Hematopoietic multipotent progenitor cell (in vitro differentiated cells): ENCODE results near the gene MYOZ3. TPM values are rescaled to one million over a fixed set of nuclear protein-coding genes. Genes with fewer than 3 reads are reported as not detected.

Experiments used
- DNase-seq, 3 donors: peaks; one replicate each; pipeline ENCODE4 v3.0.0-alpha.2; 2011 to 2015; ENCODE audit warnings: low read depth in 2 of 3, low spot score in 2 of 3
- total RNA-seq: library from RNA; depleted of rRNA; stranded (reverse); fragments of >200 nt; gene quantifications from one replicate; pipeline ENCODE4 v1.2.3, GENCODE V29; 2012

Gene MYOZ3
- total RNA-seq, 1 donor = 10.2 TPM

DNA sequence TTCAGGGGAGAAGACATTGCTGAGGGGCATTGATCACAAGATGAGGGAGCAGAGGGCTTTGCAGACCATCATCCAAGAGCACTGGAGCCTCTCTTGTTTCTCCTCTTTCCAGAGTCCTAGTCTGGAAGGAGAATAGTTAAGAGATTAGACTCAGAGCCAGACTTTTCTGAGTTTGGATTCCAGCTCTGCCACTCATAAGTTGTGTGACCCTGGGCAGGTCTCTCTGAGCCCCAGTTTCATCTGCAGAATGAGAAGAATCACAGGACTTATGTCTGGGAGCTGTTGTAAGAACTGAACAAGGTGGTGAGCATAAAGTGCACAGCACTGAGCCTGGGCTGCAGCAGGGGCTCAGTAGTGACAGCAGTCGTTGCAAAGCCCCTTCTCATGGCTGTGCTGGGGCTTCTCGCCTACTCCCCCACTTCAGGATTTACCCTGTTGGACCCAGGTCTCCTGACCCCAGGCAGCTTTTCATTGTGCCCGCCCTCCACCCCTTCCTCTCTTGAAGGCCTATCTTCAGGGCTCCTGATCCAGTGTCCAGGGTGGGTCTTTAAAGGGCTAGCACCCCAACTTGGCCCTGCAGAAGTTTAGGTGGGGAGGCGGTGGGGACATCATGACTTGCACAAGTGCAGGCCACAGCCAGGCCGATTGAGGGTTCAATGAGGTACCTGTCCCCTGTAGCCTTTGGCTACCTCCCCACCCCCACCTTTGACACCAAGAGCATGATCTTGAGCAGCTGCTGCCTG, 19.1 kb upstream of the MYOZ3 start:
- no peak for DNase-seq

DNA sequence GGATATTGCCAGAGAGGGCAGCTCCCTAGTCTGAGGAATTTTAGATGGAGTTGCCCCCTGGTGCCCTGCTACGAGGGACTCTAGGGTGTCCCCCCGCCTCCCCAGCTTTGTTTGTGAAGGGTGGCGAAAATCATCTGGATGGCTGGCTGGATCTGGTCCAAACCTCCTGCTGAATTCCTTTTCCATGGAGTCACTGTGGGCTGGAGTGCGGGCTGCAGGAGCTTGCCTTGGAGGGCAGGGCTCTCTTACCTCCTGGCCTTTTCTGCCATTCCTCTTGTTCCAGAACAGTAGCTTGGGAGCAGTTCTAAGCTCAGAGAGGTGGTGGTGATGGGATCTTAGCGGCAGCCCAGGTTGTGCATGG, 18.5 kb upstream of the MYOZ3 start:
- DNase-seq = no peak

DNA sequence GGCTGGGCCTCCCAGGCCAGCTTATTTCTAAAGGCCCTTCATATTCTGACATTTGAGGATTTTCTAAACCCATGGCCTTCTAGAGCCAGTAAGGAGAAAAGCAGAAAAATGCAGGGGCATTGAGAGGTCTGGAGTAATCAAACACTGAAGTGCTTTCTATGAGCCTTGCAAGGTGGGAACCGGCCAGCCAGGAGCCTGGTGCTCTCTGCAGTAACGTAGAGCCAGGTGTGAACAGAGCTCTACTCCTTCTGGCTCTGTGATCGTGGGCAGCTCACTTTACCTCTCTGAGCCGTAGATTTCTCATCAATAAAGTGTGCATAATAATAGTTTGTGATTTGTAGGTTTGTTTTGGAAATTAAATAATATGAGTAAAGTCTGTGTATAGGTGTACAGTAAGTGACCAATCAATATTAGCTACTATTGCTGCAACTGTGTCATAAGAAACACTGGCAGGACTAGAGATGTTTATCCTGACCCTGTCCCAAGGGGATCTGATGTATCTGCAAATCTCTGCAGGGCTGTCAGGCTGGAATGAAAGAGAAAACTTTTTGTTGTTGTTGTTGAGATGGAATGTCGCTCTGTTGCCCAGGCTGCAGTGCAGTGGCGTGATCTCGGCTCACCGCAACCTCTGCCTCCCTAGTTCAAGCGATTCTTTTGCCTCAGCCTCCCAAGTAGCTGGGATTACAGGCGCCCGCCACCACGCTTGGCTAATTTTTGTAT, 17.9 kb upstream of the MYOZ3 start:
- DNase-seq = no peak

DNA sequence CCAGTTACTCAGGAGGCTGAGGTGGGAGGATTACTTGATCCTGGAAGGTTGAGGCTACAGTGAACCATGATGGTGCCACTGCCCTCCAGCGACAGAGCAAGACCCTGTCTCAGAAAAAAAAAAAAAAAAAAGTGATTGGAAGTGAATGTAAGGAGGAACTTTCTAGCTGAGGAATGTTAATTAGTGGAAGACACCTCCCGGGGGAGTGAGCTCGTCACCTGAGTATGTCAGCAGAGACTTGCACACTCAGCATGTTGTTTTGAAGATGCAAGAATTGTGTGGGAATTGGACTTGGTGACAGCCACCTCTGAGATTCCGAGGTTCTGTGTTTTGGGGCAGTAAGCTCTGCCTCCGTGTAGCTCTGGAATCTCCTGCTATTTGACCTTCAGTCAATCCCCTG, 17.0 kb upstream of the MYOZ3 start:
- DNase-seq = no peak

DNA sequence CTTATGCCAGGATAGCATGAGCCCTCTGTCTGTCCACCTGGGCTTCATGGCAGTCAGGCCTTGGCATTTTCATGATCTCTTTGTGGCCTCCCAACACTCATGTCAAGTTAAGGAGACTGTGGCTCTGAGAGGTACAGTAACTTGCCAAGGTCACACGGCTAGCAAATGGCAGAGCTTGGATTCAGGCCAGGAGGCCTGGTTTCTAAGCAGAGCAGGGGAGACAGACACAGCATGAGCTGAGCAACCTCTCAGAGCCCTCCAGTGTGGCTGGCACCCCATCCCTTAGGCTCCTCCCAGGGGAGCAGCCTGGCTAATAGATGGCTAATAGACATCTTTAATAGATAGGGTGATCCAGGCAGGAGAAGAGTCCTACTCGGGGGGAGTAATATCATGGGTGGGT, 16.5 kb upstream of the MYOZ3 start:
- no peak for DNase-seq

DNA sequence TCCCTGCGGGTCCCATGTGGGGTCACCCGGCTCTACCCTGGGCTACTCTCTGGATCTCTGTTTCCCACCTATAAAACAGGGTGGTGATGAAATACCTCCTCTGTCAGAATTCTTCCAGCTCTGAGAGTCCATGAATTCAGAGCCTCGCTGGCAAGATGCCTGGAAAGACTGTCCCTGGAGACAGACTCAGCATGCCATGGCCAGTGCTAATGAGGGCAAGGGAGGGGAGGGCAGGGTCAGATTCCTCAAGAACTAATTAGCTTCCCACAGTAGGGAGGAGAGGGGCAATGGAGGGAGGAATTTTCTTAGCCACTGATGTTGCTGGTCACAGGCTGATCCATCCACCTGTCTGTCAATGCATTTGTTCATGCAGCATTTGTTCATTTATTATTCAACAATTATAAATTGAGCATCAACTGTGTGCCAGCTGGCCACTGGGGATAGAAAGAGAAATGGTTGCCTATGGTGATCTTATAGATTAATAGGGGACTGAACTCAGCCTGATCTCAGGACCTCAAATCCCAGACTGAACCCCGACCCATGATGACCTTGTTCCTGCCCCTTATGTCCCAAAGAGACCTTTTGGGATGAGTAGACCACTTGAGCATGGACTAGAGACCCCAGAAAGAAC, 15.9 kb upstream of the MYOZ3 start:
- DNase-seq = no peak

DNA sequence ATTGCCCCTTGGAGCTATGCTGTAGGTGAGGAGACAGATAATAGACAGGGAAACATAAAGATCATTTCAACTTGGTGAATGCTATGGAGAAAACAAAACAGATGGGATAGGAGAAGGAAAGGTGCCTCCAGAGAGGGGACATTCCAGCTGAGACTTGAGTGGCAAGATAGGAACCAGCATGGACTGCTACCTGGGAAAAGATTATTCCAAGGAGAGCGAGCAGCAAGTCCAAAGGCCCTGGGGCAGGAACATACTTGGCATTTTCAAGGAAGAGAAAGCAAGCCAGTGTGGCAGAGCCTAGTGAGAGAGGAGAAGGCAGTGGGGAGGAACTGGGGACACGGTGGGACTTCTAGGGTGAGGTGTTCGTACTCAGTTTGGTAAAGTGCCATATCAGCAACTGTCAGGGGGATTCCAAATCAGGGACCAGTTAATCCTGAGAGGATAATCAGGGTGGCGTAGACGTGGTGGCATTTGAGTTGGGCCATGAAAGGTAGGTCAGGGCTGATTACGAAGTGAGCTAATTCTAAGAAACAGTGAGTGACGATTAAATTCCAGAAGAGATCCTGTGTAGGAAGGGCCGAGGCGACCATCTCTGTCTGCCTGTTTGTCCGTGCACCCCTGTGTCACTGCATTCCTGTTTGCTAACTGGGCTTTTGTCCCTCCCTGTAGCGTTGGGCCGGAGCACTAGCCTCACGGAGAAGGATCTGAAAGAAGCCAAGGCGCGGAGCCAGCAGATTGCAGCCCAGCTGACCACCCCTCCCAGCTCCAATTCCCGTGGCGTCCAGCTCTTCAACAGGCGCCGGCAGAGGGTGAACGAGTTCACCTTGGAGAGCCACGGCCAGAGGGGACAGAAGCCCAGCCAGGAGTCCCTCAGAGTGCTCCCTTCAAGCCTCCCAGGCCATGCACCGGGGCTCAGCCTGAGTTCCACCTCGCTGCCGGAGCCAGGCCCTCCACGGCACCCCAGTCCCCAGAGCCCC, 13.5 kb upstream of the MYOZ3 start:
- DNase-seq = no peak

DNA sequence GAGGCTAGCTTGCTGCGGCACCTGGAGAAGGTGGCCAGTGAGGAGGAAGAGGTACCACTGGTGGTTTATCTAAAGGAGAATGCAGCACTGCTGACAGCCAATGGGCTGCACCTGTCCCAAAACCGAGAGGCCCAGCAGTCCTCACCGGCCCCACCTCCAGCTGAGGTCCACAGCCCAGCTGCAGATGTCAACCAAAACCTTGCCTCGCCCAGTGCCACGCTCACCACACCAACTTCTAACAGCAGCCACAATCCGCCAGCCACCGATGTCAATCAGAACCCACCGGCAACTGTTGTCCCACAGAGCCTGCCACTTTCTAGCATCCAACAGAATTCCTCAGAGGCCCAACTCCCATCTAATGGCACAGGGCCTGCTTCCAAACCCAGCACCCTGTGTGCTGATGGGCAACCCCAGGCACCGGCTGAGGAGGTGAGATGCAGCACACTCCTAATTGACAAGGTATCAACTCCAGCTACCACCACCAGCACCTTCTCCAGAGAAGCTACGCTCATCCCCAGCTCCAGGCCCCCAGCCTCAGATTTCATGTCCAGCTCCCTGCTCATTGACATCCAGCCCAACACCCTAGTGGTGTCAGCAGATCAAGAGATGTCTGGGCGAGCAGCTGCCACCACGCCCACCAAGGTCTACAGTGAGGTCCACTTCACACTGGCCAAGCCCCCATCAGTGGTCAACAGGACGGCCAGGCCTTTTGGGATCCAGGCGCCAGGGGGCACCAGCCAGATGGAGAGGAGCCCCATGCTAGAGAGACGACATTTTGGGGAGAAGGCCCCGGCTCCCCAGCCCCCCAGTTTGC, 12.6 kb upstream of the MYOZ3 start:
- DNase-seq = no peak

DNA sequence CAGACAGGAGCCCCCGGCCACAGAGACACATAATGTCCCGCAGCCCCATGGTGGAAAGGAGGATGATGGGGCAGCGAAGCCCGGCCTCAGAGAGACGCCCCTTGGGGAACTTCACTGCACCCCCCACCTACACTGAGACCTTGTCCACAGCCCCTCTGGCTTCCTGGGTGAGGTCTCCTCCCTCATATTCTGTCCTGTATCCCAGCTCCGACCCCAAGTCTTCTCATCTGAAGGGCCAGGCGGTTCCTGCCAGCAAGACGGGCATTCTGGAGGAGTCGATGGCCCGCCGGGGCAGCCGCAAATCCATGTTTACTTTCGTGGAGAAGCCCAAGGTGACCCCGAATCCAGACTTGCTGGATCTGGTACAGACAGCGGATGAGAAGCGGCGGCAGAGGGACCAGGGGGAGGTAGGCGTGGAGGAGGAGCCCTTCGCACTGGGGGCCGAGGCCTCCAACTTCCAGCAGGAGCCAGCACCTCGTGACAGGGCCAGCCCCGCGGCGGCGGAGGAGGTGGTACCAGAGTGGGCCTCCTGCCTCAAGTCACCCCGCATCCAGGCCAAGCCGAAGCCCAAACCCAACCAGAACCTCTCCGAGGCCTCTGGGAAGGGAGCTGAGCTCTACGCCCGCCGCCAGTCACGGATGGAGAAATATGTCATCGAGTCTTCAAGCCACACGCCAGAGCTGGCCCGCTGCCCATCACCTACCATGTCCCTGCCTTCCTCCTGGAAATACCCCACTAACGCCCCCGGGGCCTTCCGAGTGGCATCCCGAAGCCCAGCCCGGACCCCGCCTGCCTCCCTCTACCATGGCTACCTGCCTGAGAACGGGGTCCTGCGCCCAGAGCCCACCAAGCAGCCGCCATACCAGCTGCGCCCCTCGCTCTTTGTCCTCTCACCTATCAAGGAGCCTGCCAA, 11.7 kb upstream of the MYOZ3 start:
- DNase-seq = no peak

DNA sequence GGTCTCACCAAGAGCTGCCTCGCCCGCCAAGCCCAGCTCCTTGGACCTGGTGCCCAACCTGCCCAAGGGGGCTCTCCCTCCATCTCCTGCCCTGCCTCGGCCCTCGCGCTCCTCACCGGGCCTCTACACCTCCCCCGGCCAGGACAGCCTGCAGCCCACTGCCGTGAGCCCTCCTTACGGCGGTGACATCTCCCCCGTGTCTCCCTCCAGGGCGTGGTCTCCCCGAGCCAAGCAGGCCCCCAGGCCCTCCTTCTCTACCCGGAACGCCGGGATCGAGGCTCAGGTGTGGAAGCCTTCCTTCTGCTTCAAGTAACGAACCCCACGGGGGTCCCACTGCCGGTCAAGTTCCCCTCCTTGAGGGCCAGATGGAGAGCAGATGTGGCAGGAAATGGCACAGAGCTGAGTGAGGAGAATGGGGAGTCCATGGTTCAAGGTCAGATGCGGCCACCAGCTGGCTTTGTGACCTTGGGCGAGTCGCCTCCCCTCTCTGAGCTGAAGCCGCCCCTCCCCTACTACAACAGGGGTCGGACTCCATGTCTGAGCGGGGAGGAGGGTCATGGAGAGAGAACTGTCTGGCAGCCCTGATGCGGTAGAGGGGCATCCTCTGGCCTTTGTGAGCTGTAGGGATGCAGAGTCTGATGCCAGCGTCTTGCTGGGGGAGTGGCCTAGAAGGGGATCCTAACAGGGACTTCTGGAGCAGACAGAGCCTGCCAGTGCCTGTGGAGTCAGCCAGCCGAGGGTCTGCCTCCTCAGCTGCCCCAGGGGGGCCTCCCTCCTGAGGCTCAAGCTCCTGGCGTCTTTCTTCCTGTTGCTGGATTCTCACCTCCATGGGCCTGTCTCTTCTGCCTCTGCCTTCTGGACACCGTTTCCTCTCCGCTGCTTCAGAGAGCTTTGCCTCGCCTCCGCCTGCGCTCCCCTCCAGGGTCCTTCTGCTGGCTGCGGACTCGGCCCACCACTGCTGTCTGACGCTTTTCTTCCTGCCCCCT, 10.7 kb upstream of the MYOZ3 start:
- no peak for DNase-seq

DNA sequence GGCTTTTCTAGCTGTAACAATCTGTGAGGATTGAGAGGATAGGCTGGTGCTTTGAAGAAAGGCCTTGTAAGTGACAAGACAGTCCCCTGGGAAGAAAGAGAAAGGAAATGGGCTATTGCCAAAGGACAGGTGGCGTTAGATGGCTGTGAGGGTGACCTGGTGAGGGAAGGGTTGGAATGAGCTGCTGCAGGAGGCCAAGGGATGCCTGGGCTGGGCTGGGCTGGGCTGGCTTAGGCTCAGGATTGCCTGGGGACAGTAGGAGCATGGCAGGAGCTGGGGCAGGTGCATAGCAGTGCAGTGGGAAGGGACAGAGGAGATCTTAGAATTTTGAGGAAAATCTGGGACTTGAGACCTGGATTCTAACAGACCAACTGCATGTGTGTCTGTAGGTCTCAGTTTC, 9.7 kb upstream of the MYOZ3 start:
- no peak for DNase-seq

DNA sequence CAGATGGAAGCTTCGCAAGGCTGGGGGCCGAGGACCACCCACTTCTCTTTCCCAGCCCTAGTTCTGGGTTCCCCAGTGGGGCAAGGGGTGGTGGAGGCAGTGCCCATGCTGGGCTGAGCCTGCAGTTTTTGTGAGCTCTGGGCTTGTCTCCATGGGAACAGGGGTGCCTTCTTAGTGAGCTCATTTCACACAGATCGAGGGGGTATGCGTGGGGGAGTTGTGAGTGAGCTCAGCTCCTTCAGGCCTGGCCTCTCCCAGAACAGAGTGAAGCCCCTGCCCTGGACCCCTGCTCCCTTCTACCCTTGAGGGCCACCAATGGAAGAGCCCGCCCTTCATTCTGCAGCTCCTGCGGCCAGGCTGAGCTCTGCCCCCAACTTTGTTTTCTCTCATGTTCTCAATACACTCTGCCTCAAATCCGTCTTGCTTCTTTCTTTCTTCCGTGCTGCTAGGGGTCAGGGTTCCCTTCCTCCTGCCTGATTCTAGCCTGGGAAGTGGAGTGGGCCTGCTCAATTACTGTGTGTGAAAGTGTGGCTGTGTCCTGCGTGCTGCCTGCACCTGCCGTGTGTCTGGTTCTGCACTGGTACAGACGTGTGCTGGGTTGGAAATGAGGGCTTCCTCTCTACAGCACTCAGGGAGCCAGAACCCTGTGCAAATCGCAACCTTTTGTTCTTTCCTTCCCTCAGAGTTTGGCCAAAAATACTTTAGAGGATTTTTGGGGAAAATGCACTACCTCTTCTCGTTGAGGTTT, 9.0 kb upstream of the MYOZ3 start:
- DNase-seq = no peak

DNA sequence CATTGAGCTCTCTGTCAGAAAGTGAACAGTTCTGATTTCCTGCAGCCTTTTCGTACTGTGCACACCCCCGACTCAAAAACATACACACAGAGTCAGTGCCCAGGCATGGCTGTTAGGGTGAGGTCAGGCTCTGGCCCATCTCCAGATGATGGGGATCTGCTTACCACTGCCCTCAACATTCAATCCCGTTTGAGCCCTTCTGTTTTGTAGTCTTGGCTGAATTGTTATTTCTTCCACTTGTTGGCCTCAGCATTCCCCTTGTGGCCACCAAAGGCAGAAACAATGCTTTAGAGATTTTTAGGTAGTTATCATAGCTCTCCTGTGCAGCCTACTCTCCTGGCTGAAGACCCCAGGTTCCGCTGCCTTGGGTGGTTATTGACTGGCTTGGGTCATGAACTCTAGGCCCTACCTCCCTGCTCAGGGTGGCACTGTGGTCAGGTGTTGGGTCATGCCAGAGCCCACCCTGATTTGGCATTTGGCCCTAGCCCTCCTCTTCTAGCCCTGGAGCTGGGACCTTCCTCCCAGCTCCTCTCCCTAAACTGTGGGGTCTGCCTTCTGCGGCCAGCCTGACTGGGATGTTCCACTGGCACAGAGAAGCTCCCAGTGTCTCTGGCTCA, 7.8 kb upstream of the MYOZ3 start:
- no peak for DNase-seq

DNA sequence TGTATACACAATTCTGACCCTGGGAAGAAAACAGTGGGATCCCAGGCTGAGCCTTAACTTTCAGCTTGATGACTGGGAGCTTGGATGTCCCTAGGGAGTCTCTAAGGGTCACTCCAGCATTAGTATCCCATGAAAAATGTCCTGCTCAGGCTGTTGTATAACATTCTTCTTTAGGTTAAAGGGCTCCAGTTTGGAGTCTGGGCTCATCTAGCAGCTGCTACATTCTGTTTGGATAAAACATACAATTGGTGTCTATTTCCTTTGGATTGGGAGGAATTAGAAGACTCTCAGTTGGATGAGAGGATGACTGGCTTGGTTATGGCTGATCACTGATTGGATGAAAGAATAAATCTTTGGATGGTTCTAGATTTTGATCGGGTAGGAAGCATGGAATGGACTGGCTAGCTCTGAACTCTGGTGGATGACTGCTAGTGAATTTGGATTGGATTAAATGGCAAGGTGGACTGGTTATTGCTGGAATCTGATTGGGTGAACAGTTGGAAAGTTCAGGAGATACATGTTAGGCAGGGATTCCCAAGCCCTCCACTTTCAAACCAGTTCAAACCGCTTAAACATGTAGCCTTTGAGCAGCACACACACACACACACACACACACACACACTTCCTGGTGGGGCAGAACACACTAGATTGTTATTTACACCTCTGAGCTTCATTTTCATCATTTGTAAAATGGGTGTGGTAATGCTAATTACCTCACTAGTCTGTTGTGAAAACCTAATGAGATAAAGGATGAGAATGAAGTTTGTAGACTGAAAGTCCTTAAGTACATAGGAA, 7.1 kb upstream of the MYOZ3 start:
- DNase-seq = no peak

DNA sequence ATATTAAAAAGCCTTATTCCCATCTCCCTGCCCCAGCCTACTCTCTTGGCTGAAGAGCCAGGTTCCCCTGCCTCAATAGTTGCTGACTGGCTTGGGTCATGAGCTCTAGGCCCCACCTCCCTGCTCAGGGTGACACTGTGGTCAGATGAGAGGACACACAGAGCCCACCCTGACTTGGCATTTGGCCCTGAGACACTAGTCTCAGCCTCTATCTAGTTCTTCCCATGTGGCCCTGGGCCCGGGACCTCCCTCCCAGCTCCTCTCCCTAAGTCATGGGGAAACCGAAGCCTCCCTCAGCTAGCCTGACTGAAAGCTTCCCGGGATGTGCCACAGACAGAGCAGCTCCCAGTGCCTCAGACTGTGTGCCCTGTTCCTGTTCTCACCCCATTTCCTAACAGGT, 5.8 kb upstream of the MYOZ3 start:
- DNase-seq = no peak
